ENCODE data around the gene APELA. TPM values are rescaled to one million over a fixed set of nuclear protein-coding genes. Genes with fewer than 3 reads are reported as not detected.

Gene APELA
- total RNA-seq, 1 experiment from 2014 or later, result 140 TPM

DNA sequence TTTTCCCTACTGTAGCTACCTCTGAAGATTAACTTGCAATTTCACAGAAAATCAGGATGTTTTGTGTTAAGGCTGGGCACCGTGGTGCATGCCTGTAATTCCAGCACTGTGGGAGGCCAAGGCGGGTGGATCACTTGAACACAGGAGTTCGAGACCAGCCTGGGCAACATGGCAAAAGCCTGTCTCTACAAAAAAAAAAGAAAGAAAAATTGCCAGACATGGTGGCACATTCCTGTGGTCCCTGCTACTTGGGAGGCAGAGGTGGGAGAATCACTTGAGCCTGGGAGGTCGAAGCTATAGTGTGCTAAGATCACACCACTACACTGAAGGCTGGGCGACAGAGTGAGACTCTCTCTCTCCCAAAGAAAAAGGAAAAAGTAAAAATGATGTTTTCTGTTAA is 27.4 kb downstream of the APELA start:
- Histone ChIP-seq H3K79me2 (ENCODE audit: insufficient read depth, low read length) (no peaks in the 10 kb centered on the region), H2BK20ac (ENCODE audit: low read depth, low read length, poor library complexity, severe bottlenecking) (no peak overlapping the region), H3K18ac (ENCODE audit: insufficient read length, low read depth, low read length) (no peak overlapping the region), H3K9ac (ENCODE audit: extremely low read depth, insufficient read length, low read length) (no peak overlapping the region), H4K8ac (replicated peaks; ENCODE audit: insufficient read length, low read depth, low read length) (no peak overlapping the region), H2AK5ac (ENCODE audit: insufficient read length, low read length) (no peak overlapping the region), H3K56ac (ENCODE audit: insufficient read length, low read depth, low read length) (no peak overlapping the region), H2BK120ac (ENCODE audit: low read depth, low read length, poor library complexity, severe bottlenecking) (no peak overlapping the region), H2BK15ac (ENCODE audit: low read depth, low read length) (no peak overlapping the region), H3K23me2 (ENCODE audit: insufficient read length, low read depth, low read length, poor library complexity, severe bottlenecking) (no peaks in the 10 kb centered on the region), H3K79me1 (ENCODE audit: insufficient read depth, low read depth, low read length, poor library complexity, severe bottlenecking) (no peaks in the 10 kb centered on the region), H3T11ph (ENCODE audit: low read length) (no peak overlapping the region), H4K5ac (ENCODE audit: insufficient read length, low read depth, low read length) (no peak overlapping the region), H2BK12ac (ENCODE audit: insufficient read length, low read depth, low read length) (no peak overlapping the region), H3K23ac (ENCODE audit: insufficient read length, low read depth, low read length) (no peak overlapping the region), H3K27me3 (ENCODE audit: insufficient read depth, low read length) (no peaks in the 10 kb centered on the region), H3K9me3 (ENCODE audit: control insufficient read depth, low read depth, low read length) (no peaks in the 10 kb centered on the region), H4K20me1 (ENCODE audit: control insufficient read depth, insufficient read depth, insufficient read length) (no peaks in the 10 kb centered on the region), H3K4me1 (ENCODE audit: insufficient read depth, low read length) (no peaks in the 10 kb centered on the region), H2AFZ (ENCODE audit: low read length) (no peak overlapping the region), H2BK5ac (ENCODE audit: insufficient read length, low read length) (no peak overlapping the region), H4K91ac (ENCODE audit: insufficient read length, low read depth, low read length) (no peak overlapping the region), H3K4ac (ENCODE audit: low read depth, low read length) (no peak overlapping the region), H3K14ac (ENCODE audit: insufficient read depth, low read length) (no peak overlapping the region), H3K4me2 (ENCODE audit: insufficient read depth, insufficient read length, low read length) (no peak overlapping the region), H3K27ac (ENCODE audit: insufficient read length, low read depth, low read length) (no peak overlapping the region)
- Mint-ChIP-seq H3K9me3 (no peaks in the 10 kb centered on the region; a peak in 1 of 5 replicates), H3K27ac (peak overlapping the region in 2 of 3 experiments; percentile 28 to 55; a peak in 4 of 7 replicates), H3K4me3 (no peak overlapping the region), H3K27me3 (ENCODE audit: low read depth) (no peaks in the 10 kb centered on the region; the same call in 1 of the 2 replicates), H3K4me1 (peaks cover 24 to 34% of the 10 kb centered on the region in 2 experiments), H3K36me3 (ENCODE audit: insufficient read depth in 1 of 3, low read depth in 3 of 3) (peaks cover 0 to 4% (median 1%) of the 10 kb centered on the region in 3 experiments; a peak in 2 of 7 replicates)
- no CpG with 5 or more reads among the region's 5 CpGs for WGBS (ENCODE audit: extremely low coverage, insufficient read length, low lambda C conversion rate)
- DNase-seq, result no peak
- TF ChIP-seq, protein P1, sequence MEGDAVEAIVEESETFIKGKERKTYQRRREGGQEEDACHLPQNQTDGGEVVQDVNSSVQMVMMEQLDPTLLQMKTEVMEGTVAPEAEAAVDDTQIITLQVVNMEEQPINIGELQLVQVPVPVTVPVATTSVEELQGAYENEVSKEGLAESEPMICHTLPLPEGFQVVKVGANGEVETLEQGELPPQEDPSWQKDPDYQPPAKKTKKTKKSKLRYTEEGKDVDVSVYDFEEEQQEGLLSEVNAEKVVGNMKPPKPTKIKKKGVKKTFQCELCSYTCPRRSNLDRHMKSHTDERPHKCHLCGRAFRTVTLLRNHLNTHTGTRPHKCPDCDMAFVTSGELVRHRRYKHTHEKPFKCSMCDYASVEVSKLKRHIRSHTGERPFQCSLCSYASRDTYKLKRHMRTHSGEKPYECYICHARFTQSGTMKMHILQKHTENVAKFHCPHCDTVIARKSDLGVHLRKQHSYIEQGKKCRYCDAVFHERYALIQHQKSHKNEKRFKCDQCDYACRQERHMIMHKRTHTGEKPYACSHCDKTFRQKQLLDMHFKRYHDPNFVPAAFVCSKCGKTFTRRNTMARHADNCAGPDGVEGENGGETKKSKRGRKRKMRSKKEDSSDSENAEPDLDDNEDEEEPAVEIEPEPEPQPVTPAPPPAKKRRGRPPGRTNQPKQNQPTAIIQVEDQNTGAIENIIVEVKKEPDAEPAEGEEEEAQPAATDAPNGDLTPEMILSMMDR (conservative IDR thresholded peaks at IDR 0.05), result no peak

All from H9 (cell line).